ENCODE data around the gene PLPP7.

GRCh38 chr9:131298341-131298740 lies 8.8 kb downstream of the PLPP7 start:
- TF ChIP-seq POLR2A (IDR thresholded peaks at IDR 0.05): no peak
- TF ChIP-seq CTCF (IDR thresholded peaks at IDR 0.05): no peak
